Measurements from ENCODE around the gene PRM1.

PRM1 gene

DNA sequence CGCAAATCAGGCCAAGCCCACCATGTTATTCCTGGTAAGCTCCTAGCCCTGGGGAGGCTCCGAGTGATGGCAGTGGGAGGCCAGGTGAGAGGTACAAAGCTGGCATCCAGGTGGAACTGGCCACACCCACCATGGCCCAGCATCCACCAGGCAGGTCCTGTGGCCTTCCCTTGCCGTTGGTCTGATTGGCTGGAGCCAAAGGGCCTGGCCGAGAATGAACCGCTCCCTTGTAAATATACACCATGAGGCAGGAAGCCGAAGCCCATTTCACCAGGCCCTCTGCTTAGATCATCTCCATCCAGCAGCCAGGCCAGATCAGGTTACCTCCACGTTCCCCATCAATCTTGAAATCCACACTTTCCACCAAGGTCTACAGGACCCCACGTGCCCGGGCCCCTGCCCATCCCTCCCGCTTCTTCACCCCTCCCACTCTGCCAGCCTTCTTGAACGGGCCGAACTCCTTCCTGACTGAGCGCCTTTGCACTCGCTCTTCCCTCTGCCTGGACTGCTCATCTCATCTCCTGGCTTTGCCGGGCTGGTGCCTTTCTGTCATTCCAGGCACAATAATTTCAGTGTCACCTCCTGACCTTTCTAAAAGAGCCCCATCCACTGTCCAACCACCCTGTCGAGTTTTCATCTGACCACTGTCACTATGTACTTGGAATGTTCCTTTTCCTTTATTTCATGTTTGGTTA is 30.9 kb downstream of the PRM1 start:
- TF ChIP-seq, protein P1, sequence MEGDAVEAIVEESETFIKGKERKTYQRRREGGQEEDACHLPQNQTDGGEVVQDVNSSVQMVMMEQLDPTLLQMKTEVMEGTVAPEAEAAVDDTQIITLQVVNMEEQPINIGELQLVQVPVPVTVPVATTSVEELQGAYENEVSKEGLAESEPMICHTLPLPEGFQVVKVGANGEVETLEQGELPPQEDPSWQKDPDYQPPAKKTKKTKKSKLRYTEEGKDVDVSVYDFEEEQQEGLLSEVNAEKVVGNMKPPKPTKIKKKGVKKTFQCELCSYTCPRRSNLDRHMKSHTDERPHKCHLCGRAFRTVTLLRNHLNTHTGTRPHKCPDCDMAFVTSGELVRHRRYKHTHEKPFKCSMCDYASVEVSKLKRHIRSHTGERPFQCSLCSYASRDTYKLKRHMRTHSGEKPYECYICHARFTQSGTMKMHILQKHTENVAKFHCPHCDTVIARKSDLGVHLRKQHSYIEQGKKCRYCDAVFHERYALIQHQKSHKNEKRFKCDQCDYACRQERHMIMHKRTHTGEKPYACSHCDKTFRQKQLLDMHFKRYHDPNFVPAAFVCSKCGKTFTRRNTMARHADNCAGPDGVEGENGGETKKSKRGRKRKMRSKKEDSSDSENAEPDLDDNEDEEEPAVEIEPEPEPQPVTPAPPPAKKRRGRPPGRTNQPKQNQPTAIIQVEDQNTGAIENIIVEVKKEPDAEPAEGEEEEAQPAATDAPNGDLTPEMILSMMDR (conservative IDR thresholded peaks at IDR 0.05; ENCODE audit: low read length): no peak
- H3K4me3 ChIP-seq (ENCODE audit: low read length): no peak overlapping the region
- no peak for DNase-seq (ENCODE audit: low read depth)

DNA sequence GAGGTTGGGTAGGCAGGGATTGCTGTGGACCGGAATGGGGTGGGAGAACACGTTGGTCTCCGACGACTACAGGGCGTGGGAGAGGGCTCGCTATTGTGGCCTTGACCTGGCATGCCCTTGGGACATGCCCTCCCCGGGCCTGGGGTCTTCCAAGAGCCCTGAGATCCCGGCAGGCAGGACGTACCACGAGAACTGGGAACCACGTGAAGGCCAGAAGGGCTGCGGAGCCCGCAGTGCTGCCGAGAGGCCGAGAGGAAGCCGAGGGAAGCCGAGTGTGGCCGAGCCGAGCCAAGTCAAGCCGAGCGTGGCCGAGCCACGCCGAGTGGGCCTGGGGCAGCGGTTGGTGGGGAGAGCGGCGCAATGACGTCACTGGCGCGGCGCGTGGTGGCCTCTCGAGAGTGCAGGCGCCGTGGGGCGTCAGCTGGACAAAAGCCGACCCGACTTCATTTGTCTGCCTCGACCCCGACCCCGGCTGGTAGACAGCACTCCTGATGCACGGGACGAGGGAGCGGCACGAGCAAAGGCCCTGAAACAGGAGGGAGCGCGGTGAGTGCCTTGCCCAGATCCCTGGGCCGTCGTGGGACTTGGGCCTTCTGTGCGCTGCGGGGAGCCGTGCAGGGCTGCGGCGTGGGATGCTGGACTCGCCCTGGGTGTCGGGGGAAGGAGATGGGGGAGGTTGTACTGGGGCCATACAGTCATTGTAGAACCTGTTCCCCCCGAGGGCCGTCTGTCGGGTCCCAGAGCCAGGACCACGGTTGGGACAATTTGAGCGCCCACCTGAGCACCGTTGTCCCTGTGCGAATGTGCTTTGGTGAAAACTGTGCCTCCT is 31.7 kb downstream of the PRM1 start:
- TF ChIP-seq, protein P1 (conservative IDR thresholded peaks at IDR 0.05; ENCODE audit: low read length): no peak
- no peak overlapping the region for H3K4me3 ChIP-seq (ENCODE audit: low read length)
- DNase-seq (ENCODE audit: low read depth): no peak

DNA sequence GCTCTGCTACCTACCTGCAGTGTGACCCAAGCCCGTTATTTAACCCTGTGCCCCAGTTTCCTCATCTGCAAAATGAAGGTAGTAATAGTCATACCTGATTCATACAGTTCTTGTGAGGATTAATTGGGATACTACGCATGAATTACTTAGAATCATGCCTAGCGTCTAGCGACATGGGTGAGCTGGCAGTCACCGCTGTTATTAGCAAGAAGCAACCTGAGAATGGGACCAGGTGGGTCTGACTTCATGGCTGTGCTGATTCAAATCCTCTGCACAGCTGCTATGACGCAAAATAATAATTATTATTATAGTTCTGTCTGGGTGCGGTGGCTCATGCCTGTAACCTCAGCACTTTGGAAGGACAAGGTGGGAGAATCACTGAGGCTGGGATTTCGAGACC is 33.0 kb downstream of the PRM1 start:
- no peak overlapping the region for H3K4me3 ChIP-seq (ENCODE audit: low read length)
- TF ChIP-seq, protein P1 (conservative IDR thresholded peaks at IDR 0.05; ENCODE audit: low read length): no peak
- no peak for DNase-seq (ENCODE audit: low read depth)

DNA sequence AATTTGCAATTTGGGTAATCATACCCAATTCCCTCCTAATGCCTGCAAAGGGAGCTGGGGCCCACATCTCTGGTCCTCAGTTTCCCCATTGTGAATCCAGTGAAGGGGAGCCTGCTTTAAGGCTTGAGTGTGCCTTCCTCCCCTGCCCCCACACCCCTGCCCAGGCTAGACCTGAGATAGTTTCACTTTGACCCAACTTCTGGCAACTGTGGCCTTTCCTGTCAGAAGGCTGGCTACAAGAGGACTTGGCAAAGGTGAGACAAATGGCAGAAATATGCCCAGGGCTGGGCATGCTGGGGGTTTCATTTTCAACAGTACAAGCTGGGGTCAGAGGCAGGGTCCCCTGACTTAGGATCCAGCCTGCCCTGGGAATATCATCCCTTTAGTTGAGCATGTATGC is 35.1 kb downstream of the PRM1 start:
- no peak overlapping the region for H3K4me3 ChIP-seq (ENCODE audit: low read length)
- DNase-seq (ENCODE audit: low read depth): no peak
- TF ChIP-seq, protein P1 (conservative IDR thresholded peaks at IDR 0.05; ENCODE audit: low read length): no peak

DNA sequence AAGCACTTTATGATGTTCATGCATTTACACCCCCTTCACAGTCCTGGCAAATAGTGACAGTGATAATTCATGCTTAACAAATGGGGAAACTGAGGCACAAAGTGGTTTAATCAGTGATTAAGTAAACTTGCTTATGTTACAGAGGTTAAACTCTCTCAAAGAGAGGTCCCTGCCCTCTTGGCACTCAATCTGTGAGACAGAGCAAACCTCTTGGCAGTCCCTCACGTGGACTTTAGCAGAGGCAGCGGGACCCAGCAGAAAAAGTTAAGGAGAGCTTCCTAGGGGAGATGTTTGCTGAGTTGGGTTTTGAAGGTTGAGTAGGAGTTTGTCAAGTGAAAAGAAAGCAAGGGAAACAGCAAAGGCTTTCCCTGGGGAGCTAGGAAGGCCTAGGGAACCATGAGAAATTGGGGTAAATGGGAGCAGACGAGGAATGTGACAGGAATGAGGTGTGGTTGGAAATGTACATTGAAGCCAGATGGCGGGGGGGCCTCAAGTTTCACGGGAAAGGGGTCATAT is 35.9 kb downstream of the PRM1 start:
- H3K4me3 ChIP-seq (ENCODE audit: low read length): no peak overlapping the region
- TF ChIP-seq, protein P1 (conservative IDR thresholded peaks at IDR 0.05; ENCODE audit: low read length): no peak
- no peak for DNase-seq (ENCODE audit: low read depth)

DNA sequence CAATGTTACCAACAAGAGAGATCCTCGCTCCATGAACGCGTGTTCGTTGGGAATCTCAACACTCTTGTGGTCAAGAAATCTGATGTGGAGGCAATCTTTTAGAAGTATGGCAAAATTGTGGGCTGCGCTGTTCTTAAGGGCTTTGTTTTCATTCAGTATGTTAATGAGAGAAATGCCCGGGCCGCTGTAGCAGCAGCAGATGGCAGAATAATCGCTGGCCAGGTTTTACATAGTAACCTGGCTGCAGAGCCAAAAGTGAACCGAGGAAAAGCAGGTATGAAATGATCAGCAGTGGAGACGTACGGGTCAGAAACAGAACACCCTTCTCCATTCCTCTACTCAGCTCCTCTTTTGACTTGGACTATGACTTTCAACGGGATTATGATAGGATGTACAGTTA is 38.5 kb downstream of the PRM1 start:
- no peak overlapping the region for H3K4me3 ChIP-seq (ENCODE audit: low read length)
- DNase-seq (ENCODE audit: low read depth): no peak
- TF ChIP-seq, protein P1 (conservative IDR thresholded peaks at IDR 0.05; ENCODE audit: low read length): no peak
